Epithelial cell of prostate (primary cell): ENCODE measurements around the gene GOT1.

ENCODE experiments used
- DNase-seq: peaks from one replicate; pipeline ENCODE4 v3.0.0-alpha.2; 2011; ENCODE audit warnings: low read depth, low spot score
- H3K27ac ChIP-seq: fragments of 450-650 bp; 2 replicates; pipeline ENCODE4 v1.5.1; 2017; ENCODE audit warnings: mild to moderate bottlenecking

GOT1 gene

DNA sequence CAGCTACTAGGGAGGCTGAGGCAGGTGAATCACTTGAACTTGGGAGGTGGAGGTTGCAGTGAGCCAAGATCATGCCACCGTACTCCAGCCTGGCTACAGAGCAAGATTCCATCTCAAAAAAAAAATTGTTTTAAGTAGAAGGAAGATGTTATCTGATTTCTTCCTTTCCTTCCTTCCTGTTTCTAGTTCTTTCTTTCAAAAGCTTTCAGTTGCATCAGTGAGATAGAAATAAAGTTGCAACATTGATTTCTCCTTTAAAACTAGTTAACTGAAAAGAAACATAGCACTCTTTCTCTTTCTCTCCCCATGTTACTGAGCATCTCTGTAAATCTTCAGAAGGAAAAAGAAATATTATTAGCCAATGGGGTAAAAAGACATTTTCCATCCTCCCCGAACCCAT, 63.8 kb downstream of the GOT1 start:
- H3K27ac ChIP-seq = no peak overlapping the region
- DNase-seq = no peak

GRCh38 chr10:99365736-99366135, 64.7 kb downstream of the GOT1 start:
- DNase-seq = no peak
- H3K27ac ChIP-seq = no peak overlapping the region

- no peak overlapping the region for H3K27ac ChIP-seq
- no peak for DNase-seq
These were observed 65.1 kb downstream of the GOT1 start for GRCh38 chr10:99365311-99365710.

- H3K27ac ChIP-seq = no peak overlapping the region
- DNase-seq = no peak
These were observed 66.3 kb downstream of the GOT1 start for GRCh38 chr10:99364125-99364524.

GRCh38 chr10:99360934-99361333, 69.5 kb downstream of the GOT1 start:
- H3K27ac ChIP-seq = no peak overlapping the region
- DNase-seq = no peak

GRCh38 chr10:99358101-99358500, 72.3 kb downstream of the GOT1 start:
- no peak overlapping the region for H3K27ac ChIP-seq
- no peak for DNase-seq

GRCh38 chr10:99357691-99358090, 72.7 kb downstream of the GOT1 start:
- H3K27ac ChIP-seq = no peak overlapping the region

DNA sequence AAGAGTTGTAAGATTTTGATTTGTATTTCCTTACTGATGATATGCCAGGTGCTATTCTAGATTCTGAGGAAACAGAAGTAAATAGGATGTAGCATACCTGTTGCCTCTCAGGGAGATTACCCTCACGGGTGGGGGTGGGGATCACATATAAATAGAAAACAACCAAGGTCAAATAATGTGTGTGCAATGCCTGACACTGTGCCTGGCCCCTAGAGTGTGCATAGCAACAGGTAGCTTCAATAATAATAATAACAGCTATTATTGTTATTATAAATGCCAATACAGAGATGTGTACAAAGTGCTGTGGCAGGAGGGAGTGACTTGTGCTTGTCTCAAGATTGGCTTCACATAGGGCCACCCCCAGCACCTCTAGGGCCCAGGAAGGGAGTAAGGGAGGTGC, 77.2 kb downstream of the GOT1 start:
- DNase-seq = no peak
- no peak overlapping the region for H3K27ac ChIP-seq

More at GRCh38 chr10:99357691-99358090, 72.7 kb downstream of the GOT1 start:
- DNase-seq = no peak

GRCh38 chr10:99347672-99348071, 82.8 kb downstream of the GOT1 start:
- no peak for DNase-seq
- no peak overlapping the region for H3K27ac ChIP-seq
